ENCODE data around the gene DYTN.

The DYTN gene

GRCh38 chr2:206696910-206697309 lies 21.3 kb downstream of the DYTN start:
- DNase-seq = no peak

GRCh38 chr2:206693399-206694137 lies 24.6 kb downstream of the DYTN start:
- DNase-seq = peak; percentile 61

GRCh38 chr2:206692971-206693370 lies 25.2 kb downstream of the DYTN start:
- no peak for DNase-seq

GRCh38 chr2:206688990-206689389 lies 29.2 kb downstream of the DYTN start:
- no peak for DNase-seq

GRCh38 chr2:206688453-206688852 lies 29.7 kb downstream of the DYTN start:
- DNase-seq = no peak

- DNase-seq = no peak
Observed at GRCh38 chr2:206683546-206683945, 34.6 kb downstream of the DYTN start.

- no peak for DNase-seq
Observed at GRCh38 chr2:206670531-206671319, 47.5 kb downstream of the DYTN start.

GRCh38 chr2:206665251-206665650 lies 52.9 kb downstream of the DYTN start:
- no peak for DNase-seq

GRCh38 chr2:206657087-206657486 lies 61.1 kb downstream of the DYTN start:
- peak; percentile 15 for DNase-seq

- no peak for DNase-seq
Observed at GRCh38 chr2:206647985-206648384, 70.2 kb downstream of the DYTN start.

- DNase-seq = peak; percentile 25
Observed at GRCh38 chr2:206642075-206643025, 75.8 kb downstream of the DYTN start, which contains the start of gene FAM237A. TSS of gene FAM237A (plus strand) at chr2:206642487. CDS start at chr2:206644237, 1,750 bp downstream.

- DNase-seq = no peak
Observed at GRCh38 chr2:206641226-206641625, 77.0 kb downstream of the DYTN start.

GRCh38 chr2:206639636-206640035 lies 78.6 kb downstream of the DYTN start:
- DNase-seq = no peak

- no peak for DNase-seq
Observed at GRCh38 chr2:206635015-206635414, 83.2 kb downstream of the DYTN start.

GRCh38 chr2:206631340-206631739 lies 86.9 kb downstream of the DYTN start:
- no peak for DNase-seq

- no peak for DNase-seq
Observed at GRCh38 chr2:206627632-206628031, 90.6 kb downstream of the DYTN start.

- DNase-seq = no peak
Observed at GRCh38 chr2:206626108-206626507, 92.1 kb downstream of the DYTN start.

GRCh38 chr2:206619011-206619410 lies 99.2 kb downstream of the DYTN start:
- DNase-seq = no peak

GRCh38 chr2:206616151-206616550 lies 102.0 kb downstream of the DYTN start:
- no peak for DNase-seq

GRCh38 chr2:206615417-206616089 lies 102.6 kb downstream of the DYTN start:
- no peak for DNase-seq

GRCh38 chr2:206614811-206615210 lies 103.4 kb downstream of the DYTN start:
- no peak for DNase-seq

GRCh38 chr2:206611736-206612135 lies 106.5 kb downstream of the DYTN start:
- no peak for DNase-seq

Data from activated CD4-positive, alpha-beta T cell treated with anti-CD3 and anti-CD28 coated beads, Interleukin-2, Interleukin-6, amounts not matched to agents 100 ng/mL and 50 ng/mL, durations not matched to agents 16 hours and 8 hours (primary cell).